Immature natural killer cell (primary cell): Measurements from ENCODE around the gene BYSL. TPM values are rescaled to one million over a fixed set of nuclear protein-coding genes. Genes with fewer than 3 reads are reported as not detected.
A peak's percentile ranks its signal among the peaks of the same experiment; 100 is the strongest.

Experiments
- DNase-seq, 3 donors: peaks; one replicate each; pipeline ENCODE4 v3.0.0; 2022; ENCODE audit warnings: mixed read lengths in 1 of 3
- H3K27ac Mint-ChIP-seq, 6 donors: one replicate each; pipeline ENCODE4 v1.8.0; 2020; ENCODE audit warnings: mixed read lengths in 6 of 6, mild to moderate bottlenecking in 5 of 6, inconsistent platforms in 4 of 6, moderate library complexity in 3 of 6
- H3K27me3 Mint-ChIP-seq, 3 donors: one replicate each; pipeline ENCODE4 v1.8.0; 2020 to 2021; ENCODE audit warnings: low read depth in 3 of 3, mild to moderate bottlenecking in 3 of 3, mixed read lengths in 3 of 3, moderate library complexity in 3 of 3, inconsistent platforms in 1 of 3
- H3K36me3 Mint-ChIP-seq, 3 donors: one replicate each; pipeline ENCODE4 v1.8.0; 2020; ENCODE audit warnings: mixed read lengths in 3 of 3, inconsistent platforms in 2 of 3, mild to moderate bottlenecking in 2 of 3
- H3K4me1 Mint-ChIP-seq, 2 donors: one replicate each; pipeline ENCODE4 v1.8.0; 2020; ENCODE audit warnings: inconsistent platforms in 2 of 2, mild to moderate bottlenecking in 2 of 2, mixed read lengths in 2 of 2, moderate library complexity in 1 of 2
- H3K4me3 Mint-ChIP-seq, 5 donors: one replicate each; pipeline ENCODE4 v1.8.0; 2020; ENCODE audit warnings: mild to moderate bottlenecking in 5 of 5, mixed read lengths in 5 of 5, inconsistent platforms in 3 of 5, moderate library complexity in 3 of 5
- H3K9me3 Mint-ChIP-seq, 6 donors: one replicate each; pipeline ENCODE4 v1.8.0; 2020; ENCODE audit warnings: mild to moderate bottlenecking in 6 of 6, mixed read lengths in 6 of 6, inconsistent platforms in 4 of 6, moderate library complexity in 3 of 6
- polyA plus RNA-seq, 3 donors: library from polyadenylated mRNA; unstranded; fragments of 300-500 nt; fragmentation: Illumina TruSeq; gene quantifications; one replicate each; pipeline ENCODE4 v1.2.3, GENCODE V29; 2021

The BYSL gene
- polyA plus RNA-seq, 3 donors from 2014 or later: 10.1 to 16.5 (median 15.9) TPM

GRCh38 chr6:41960028-41960427, 38.7 kb downstream of the BYSL start:
- peak overlapping the region in 5 of 6 donors; percentile 17 to 81 (median 76) for H3K27ac Mint-ChIP-seq
- no peaks in the 10 kb centered on the region for H3K9me3 Mint-ChIP-seq
- H3K4me3 Mint-ChIP-seq: peak overlapping the region; percentile 29 to 60 (median 46)
- peaks cover 80 to 89% of the 10 kb centered on the region in 2 donors for H3K4me1 Mint-ChIP-seq
- DNase-seq: no peak
- H3K36me3 Mint-ChIP-seq: peaks cover 5 to 16% (median 5%) of the 10 kb centered on the region in 3 donors
- peaks cover 0 to 11% (median 7%) of the 10 kb centered on the region in 3 donors for H3K27me3 Mint-ChIP-seq

GRCh38 chr6:41963371-41963770, 42.1 kb downstream of the BYSL start:
- H3K27ac Mint-ChIP-seq: peak overlapping the region in 4 of 6 donors; percentile 62 to 78 (median 70)
- H3K4me3 Mint-ChIP-seq: peak overlapping the region in 4 of 5 donors; percentile 13 to 57 (median 50)
- no peaks in the 10 kb centered on the region for H3K9me3 Mint-ChIP-seq
- DNase-seq: no peak
- H3K4me1 Mint-ChIP-seq: peaks cover 94 to 95% of the 10 kb centered on the region in 2 donors
- peaks cover 2 to 9% (median 4%) of the 10 kb centered on the region in 3 donors for H3K27me3 Mint-ChIP-seq
- peaks cover 5 to 16% (median 5%) of the 10 kb centered on the region in 3 donors for H3K36me3 Mint-ChIP-seq

GRCh38 chr6:41964201-41964887, 43.0 kb downstream of the BYSL start:
- H3K27ac Mint-ChIP-seq: peak overlapping the region; percentile 23 to 67 (median 53)
- no peaks in the 10 kb centered on the region for H3K9me3 Mint-ChIP-seq
- no peak for DNase-seq
- peaks cover 94 to 95% of the 10 kb centered on the region in 2 donors for H3K4me1 Mint-ChIP-seq
- peak overlapping the region in 4 of 5 donors; percentile 4 to 27 (median 14) for H3K4me3 Mint-ChIP-seq
- peaks cover 5 to 12% (median 5%) of the 10 kb centered on the region in 3 donors for H3K36me3 Mint-ChIP-seq
- peaks cover 2 to 7% (median 4%) of the 10 kb centered on the region in 3 donors for H3K27me3 Mint-ChIP-seq

GRCh38 chr6:41965429-41966213, 44.3 kb downstream of the BYSL start:
- no peak for DNase-seq
- H3K27me3 Mint-ChIP-seq: peaks cover 2 to 7% (median 4%) of the 10 kb centered on the region in 3 donors
- no peak overlapping the region for H3K4me3 Mint-ChIP-seq
- H3K9me3 Mint-ChIP-seq: no peaks in the 10 kb centered on the region
- H3K36me3 Mint-ChIP-seq: peaks cover 5 to 12% (median 5%) of the 10 kb centered on the region in 3 donors
- H3K27ac Mint-ChIP-seq: peak overlapping the region in 4 of 6 donors; percentile 30 to 58 (median 45)
- peaks cover 93 to 96% of the 10 kb centered on the region in 2 donors for H3K4me1 Mint-ChIP-seq

- Mint-ChIP-seq H3K4me3 (no peak overlapping the region), H3K9me3 (no peaks in the 10 kb centered on the region), H3K4me1 (peaks cover 92 to 96% of the 10 kb centered on the region in 2 donors), H3K27me3 (peaks cover 2 to 9% (median 4%) of the 10 kb centered on the region in 3 donors), H3K36me3 (peaks cover 5 to 12% (median 5%) of the 10 kb centered on the region in 3 donors), H3K27ac (peak overlapping the region in 3 of 6 donors; percentile 24 to 58 (median 30))
- no peak for DNase-seq
Measured at GRCh38 chr6:41966214-41966920, 45.1 kb downstream of the BYSL start.

- Mint-ChIP-seq H3K27ac (peak overlapping the region in 3 of 6 donors; percentile 19 to 58 (median 48)), H3K9me3 (no peaks in the 10 kb centered on the region), H3K36me3 (peaks cover 5 to 12% (median 5%) of the 10 kb centered on the region in 3 donors), H3K27me3 (peaks cover 2 to 7% (median 4%) of the 10 kb centered on the region in 3 donors), H3K4me3 (peak overlapping the region in 1 of 5 donors; percentile 53), H3K4me1 (peaks cover 86 to 91% of the 10 kb centered on the region in 2 donors)
- DNase-seq: no peak
Measured at GRCh38 chr6:41966961-41967311, 45.6 kb downstream of the BYSL start.

- Mint-ChIP-seq H3K27ac (peak overlapping the region; percentile 10 to 80 (median 30)), H3K27me3 (peaks cover 2 to 7% (median 4%) of the 10 kb centered on the region in 3 donors), H3K36me3 (peaks cover 5 to 12% (median 5%) of the 10 kb centered on the region in 3 donors), H3K4me1 (peaks cover 86 to 93% of the 10 kb centered on the region in 2 donors), H3K4me3 (peak overlapping the region in 4 of 5 donors; percentile 0 to 57 (median 33)), H3K9me3 (no peaks in the 10 kb centered on the region)
- no peak for DNase-seq
Measured at GRCh38 chr6:41967312-41968287, 46.3 kb downstream of the BYSL start.

- H3K27me3 Mint-ChIP-seq: peaks cover 0 to 3% (median 2%) of the 10 kb centered on the region in 3 donors
- peaks cover 88 to 95% of the 10 kb centered on the region in 2 donors for H3K4me1 Mint-ChIP-seq
- DNase-seq: peak; percentile 16 to 24 (median 20)
- peaks cover 0 to 2% (median 0%) of the 10 kb centered on the region in 3 donors for H3K36me3 Mint-ChIP-seq
- peak overlapping the region; percentile 47 to 78 (median 69) for H3K4me3 Mint-ChIP-seq
- peak overlapping the region; percentile 50 to 91 (median 82) for H3K27ac Mint-ChIP-seq
- H3K9me3 Mint-ChIP-seq: no peaks in the 10 kb centered on the region
Measured at GRCh38 chr6:41970436-41970846, 49.1 kb downstream of the BYSL start.

GRCh38 chr6:41972826-41973225, 51.5 kb downstream of the BYSL start:
- Mint-ChIP-seq H3K36me3 (peaks cover 0 to 5% (median 0%) of the 10 kb centered on the region in 3 donors), H3K9me3 (no peaks in the 10 kb centered on the region), H3K4me1 (peaks cover 89 to 94% of the 10 kb centered on the region in 2 donors), H3K27ac (peak overlapping the region in 3 of 6 donors; percentile 13 to 81 (median 37)), H3K4me3 (peak overlapping the region in 3 of 5 donors; percentile 18 to 51 (median 35)), H3K27me3 (peaks cover 0 to 4% (median 3%) of the 10 kb centered on the region in 3 donors)
- no peak for DNase-seq

DNA sequence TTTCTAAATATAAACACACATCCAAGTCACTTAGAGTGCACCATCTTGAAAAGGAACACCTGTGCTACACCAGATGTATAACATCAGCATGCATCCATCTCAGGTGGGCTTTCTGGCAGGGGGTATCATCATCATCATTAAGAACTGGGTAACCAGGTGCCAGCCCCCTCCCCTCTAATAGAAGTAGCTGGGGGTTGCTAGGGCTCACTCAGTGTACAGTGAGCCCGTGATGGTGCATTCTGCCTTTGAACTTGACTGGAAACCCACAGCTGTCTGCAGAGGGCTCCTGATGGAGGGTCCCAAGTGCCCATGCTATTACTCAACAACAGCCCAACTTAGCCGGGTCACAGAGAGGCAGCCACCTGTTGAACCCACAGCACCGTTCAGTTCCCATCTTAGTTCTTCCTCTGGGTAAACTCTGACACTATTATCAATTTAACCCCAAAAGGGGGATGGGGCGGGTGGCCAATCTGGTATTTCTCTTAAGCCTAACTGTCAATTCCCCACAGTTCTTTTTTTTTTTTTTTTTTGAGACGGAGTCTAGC, 53.1 kb downstream of the BYSL start:
- Mint-ChIP-seq H3K4me3 (peak overlapping the region in 2 of 5 donors; percentile 34 to 44), H3K27me3 (peaks cover 0 to 4% (median 3%) of the 10 kb centered on the region in 3 donors), H3K4me1 (peaks cover 85 to 87% of the 10 kb centered on the region in 2 donors), H3K36me3 (peaks cover 0 to 5% (median 4%) of the 10 kb centered on the region in 3 donors), H3K27ac (peak overlapping the region in 2 of 6 donors; percentile 61 to 74), H3K9me3 (no peaks in the 10 kb centered on the region)
- no peak for DNase-seq

- peak overlapping the region in 4 of 6 donors; percentile 3 to 65 (median 38) for H3K27ac Mint-ChIP-seq
- DNase-seq: no peak
- peaks cover 0 to 5% (median 4%) of the 10 kb centered on the region in 3 donors for H3K36me3 Mint-ChIP-seq
- peaks cover 0 to 4% (median 3%) of the 10 kb centered on the region in 3 donors for H3K27me3 Mint-ChIP-seq
- no peaks in the 10 kb centered on the region for H3K9me3 Mint-ChIP-seq
- H3K4me1 Mint-ChIP-seq: peaks cover 85 to 86% of the 10 kb centered on the region in 2 donors
- peak overlapping the region in 1 of 5 donors; percentile 6 for H3K4me3 Mint-ChIP-seq
Measured at GRCh38 chr6:41975276-41975675, 54.0 kb downstream of the BYSL start.
